ENCODE results near the gene LKAAEAR1. TPM values are rescaled to one million over a fixed set of nuclear protein-coding genes. Genes with fewer than 3 reads are reported as not detected.

The LKAAEAR1 gene
- total and polyA plus RNA-seq, 2 of the 13 experiments (the other 11 are each of a cell fraction or from before 2014, with no cell fraction given), result not detected

GRCh38 chr20:64036346-64037198, 47.6 kb downstream of the LKAAEAR1 start (continued):
- TF ChIP-seq AFF4 (CRISPR knock-in tag; IDR thresholded peaks at IDR 0.05), result no peak; the same call in none of the 2 replicates
- peak; percentile 69 for TF ChIP-seq BRD4 (CRISPR knock-in tag; IDR thresholded peaks at IDR 0.05)
- peak; percentile 79 for TF ChIP-seq CCAR2 (optimal IDR thresholded peaks at IDR 0.05; ENCODE audit: low read depth, low read length)
- 0 out of 2 replicates have a peak, but pooled peaks have one; percentile 10 for TF ChIP-seq ZHX2 (IDR thresholded peaks at IDR 0.05; ENCODE audit: low read depth)
- no peak for TF ChIP-seq ZHX2 (CRISPR knock-in tag; IDR thresholded peaks at IDR 0.05; ENCODE audit: borderline replicate concordance)
- TF ChIP-seq ZBTB14 (CRISPR knock-in tag; IDR thresholded peaks at IDR 0.05), result no peak
- TF ChIP-seq NR3C1 (CRISPR knock-in tag; IDR thresholded peaks at IDR 0.05), result 0 out of 2 replicates have a peak, but pooled peaks have one; percentile 15
- no peak for TF ChIP-seq HOXA3 (CRISPR knock-in tag; IDR thresholded peaks at IDR 0.05)
- TF ChIP-seq ZNF432 (CRISPR knock-in tag; IDR thresholded peaks at IDR 0.05; ENCODE audit: borderline replicate concordance), result no peak; the same call in 1 of the 2 replicates
- TF ChIP-seq ZBTB33 (CRISPR knock-in tag; IDR thresholded peaks at IDR 0.05), result peak; percentile 14; the same call in 1 of the 2 replicates
- TF ChIP-seq SOX5 (CRISPR knock-in tag; IDR thresholded peaks at IDR 0.05; ENCODE audit: borderline replicate concordance), result peak; percentile 19
- TF ChIP-seq ZNF414 (CRISPR knock-in tag; IDR thresholded peaks at IDR 0.05), result peak; percentile 97
- TF ChIP-seq ARNT (IDR thresholded peaks at IDR 0.05), result no peak
- no peak; the same call in 1 of the 2 replicates for TF ChIP-seq TBX2 (CRISPR knock-in tag; IDR thresholded peaks at IDR 0.05; ENCODE audit: borderline replicate concordance)
- TF ChIP-seq ZNF672 (CRISPR knock-in tag; IDR thresholded peaks at IDR 0.05), result no peak

Data from HepG2 (cell line).